ENCODE measurements around the gene NHSL2.

Gene NHSL2

DNA sequence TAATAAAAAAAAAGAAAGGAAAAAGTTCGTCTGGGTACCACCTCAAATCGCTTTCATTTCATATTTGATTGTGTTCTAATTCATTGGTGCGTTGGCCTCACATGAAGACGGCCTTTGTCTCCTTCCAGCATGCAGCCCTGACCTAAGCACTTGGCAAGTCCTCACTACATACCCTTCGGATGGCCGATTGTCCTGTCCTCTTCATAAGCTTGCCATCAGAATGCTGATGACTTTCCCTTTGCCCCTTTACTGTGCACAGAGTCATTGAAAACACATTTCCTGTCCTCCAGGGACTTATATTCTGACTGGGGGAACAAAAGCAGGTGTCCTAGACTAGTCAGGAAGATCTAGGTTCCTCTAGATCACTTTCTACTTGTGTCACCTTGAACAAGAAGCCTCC is 178.1 kb downstream of the NHSL2 start:
- no peaks in the 10 kb centered on the region for H3K4me1 ChIP-seq (ENCODE audit: insufficient read depth, low read length)
- H3K9ac ChIP-seq (ENCODE audit: low read depth, low read length), result no peak overlapping the region
- H3K9me3 ChIP-seq (ENCODE audit: control insufficient read depth, insufficient read depth, low read length), result no peaks in the 10 kb centered on the region
- H3K36me3 ChIP-seq (ENCODE audit: insufficient read depth, low read length), result no peaks in the 10 kb centered on the region

GRCh38 chrX:72089254-72089653 is 178.6 kb downstream of the NHSL2 start:
- no peaks in the 10 kb centered on the region for H3K36me3 ChIP-seq (ENCODE audit: insufficient read depth, low read length)
- no peaks in the 10 kb centered on the region for H3K4me1 ChIP-seq (ENCODE audit: insufficient read depth, low read length)
- no peak overlapping the region for H3K9ac ChIP-seq (ENCODE audit: low read depth, low read length)
- no peaks in the 10 kb centered on the region for H3K9me3 ChIP-seq (ENCODE audit: control insufficient read depth, insufficient read depth, low read length)

DNA sequence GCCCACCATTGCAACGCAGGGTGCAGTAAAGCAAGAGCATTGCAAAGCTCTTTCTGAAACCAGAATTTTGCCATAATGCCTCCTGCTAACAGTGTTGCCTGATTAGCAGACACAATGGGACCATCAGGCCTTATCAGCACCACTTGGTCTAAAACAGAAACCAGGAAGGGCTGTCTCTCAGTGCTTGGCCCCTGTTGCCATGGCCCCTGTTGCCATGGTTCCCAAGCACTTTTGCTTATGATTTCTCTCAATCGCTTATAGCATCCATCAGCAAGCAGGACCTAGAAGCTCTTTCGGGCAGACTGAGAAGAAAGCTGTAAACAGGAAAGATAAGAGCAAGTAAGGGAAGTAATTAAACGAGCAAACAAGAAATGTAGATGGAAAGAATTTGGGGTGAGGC is 184.2 kb downstream of the NHSL2 start:
- no peaks in the 10 kb centered on the region for H3K36me3 ChIP-seq (ENCODE audit: insufficient read depth, low read length)
- H3K4me1 ChIP-seq (ENCODE audit: insufficient read depth, low read length), result peaks cover 18% of the 10 kb centered on the region
- no peak overlapping the region for H3K9ac ChIP-seq (ENCODE audit: low read depth, low read length)
- no peaks in the 10 kb centered on the region for H3K9me3 ChIP-seq (ENCODE audit: control insufficient read depth, insufficient read depth, low read length)

DNA sequence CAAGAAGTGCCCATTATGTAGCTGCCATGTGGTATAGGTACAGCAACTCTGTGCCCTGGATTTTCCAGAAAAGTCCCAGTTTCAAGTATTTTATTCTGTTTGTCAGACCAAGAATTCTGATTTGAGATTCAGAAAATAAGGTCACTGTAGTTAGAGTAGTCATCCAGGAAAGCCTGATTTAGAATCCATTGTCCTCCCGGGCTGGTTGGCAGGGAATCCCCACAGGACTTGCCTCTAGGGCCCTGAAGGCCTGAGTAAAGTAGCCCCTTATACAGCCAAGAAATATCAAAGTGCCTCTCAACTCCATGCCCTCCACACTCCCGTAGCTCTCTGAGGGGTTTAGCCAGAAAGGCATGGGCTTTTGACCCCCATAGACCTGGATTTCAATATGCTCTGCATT is 184.7 kb downstream of the NHSL2 start:
- H3K9ac ChIP-seq (ENCODE audit: low read depth, low read length), result no peak overlapping the region

GRCh38 chrX:72097098-72097497 is 186.5 kb downstream of the NHSL2 start:
- H3K4me1 ChIP-seq (ENCODE audit: insufficient read depth, low read length), result peaks cover 33% of the 10 kb centered on the region
- H3K9ac ChIP-seq (ENCODE audit: low read depth, low read length), result no peak overlapping the region
- H3K9me3 ChIP-seq (ENCODE audit: control insufficient read depth, insufficient read depth, low read length), result no peaks in the 10 kb centered on the region
- H3K36me3 ChIP-seq (ENCODE audit: insufficient read depth, low read length), result no peaks in the 10 kb centered on the region

More for the DNA sequence above, 184.7 kb downstream of the NHSL2 start:
- Histone ChIP-seq H3K9me3 (ENCODE audit: control insufficient read depth, insufficient read depth, low read length) (no peaks in the 10 kb centered on the region), H3K36me3 (ENCODE audit: insufficient read depth, low read length) (no peaks in the 10 kb centered on the region), H3K4me1 (ENCODE audit: insufficient read depth, low read length) (peaks cover 18% of the 10 kb centered on the region)

DNA sequence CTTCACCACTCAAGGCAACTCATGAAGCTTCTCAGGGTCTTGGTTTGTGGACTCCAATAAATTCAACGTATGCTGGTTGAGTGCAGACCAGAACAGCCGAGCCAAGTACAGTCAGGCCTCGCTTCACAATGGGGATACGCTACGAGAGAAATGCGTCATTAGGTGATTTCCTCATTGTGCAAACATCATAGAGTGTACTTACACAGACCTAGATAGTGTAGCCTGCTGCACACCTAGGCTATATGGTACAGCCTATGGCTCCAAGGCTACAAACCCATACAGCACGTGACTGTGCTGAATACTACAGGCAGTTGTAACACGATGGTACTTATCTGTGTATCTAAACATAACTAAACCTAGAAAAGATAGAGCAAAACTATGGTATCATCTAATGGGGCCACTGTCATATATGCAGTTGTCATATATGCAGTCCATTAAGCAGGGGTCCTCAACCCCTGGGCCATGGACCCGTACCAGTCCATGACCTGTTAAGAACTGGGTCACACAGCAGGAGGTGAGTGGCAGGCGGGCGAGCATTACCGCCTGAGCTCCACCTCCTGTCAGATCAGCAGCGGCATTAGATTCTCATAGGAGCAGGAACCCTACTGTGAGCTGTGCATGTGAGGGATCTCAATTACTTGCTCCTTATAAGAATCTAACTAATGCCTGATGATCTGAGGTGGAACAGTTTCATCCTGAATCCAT is 189.6 kb downstream of the NHSL2 start:
- Histone ChIP-seq H3K4me1 (ENCODE audit: insufficient read depth, low read length) (peaks cover 26% of the 10 kb centered on the region), H3K36me3 (ENCODE audit: insufficient read depth, low read length) (no peaks in the 10 kb centered on the region; the same call in 1 of the 2 replicates), H3K9ac (ENCODE audit: low read depth, low read length) (no peak overlapping the region), H3K9me3 (ENCODE audit: control insufficient read depth, insufficient read depth, low read length) (no peaks in the 10 kb centered on the region)

GRCh38 chrX:72100824-72101351 is 190.2 kb downstream of the NHSL2 start:
- Histone ChIP-seq H3K36me3 (ENCODE audit: insufficient read depth, low read length) (no peaks in the 10 kb centered on the region; the same call in 1 of the 2 replicates), H3K9ac (ENCODE audit: low read depth, low read length) (no peak overlapping the region), H3K4me1 (ENCODE audit: insufficient read depth, low read length) (peaks cover 20% of the 10 kb centered on the region), H3K9me3 (ENCODE audit: control insufficient read depth, insufficient read depth, low read length) (no peaks in the 10 kb centered on the region)

- H3K9ac ChIP-seq (ENCODE audit: low read depth, low read length), result no peak overlapping the region
- H3K9me3 ChIP-seq (ENCODE audit: control insufficient read depth, insufficient read depth, low read length), result no peaks in the 10 kb centered on the region
- no peaks in the 10 kb centered on the region; the same call in 1 of the 2 replicates for H3K36me3 ChIP-seq (ENCODE audit: insufficient read depth, low read length)
- peaks cover 22% of the 10 kb centered on the region for H3K4me1 ChIP-seq (ENCODE audit: insufficient read depth, low read length)
These were observed 191.0 kb downstream of the NHSL2 start for GRCh38 chrX:72101597-72102037.

- Histone ChIP-seq H3K36me3 (ENCODE audit: insufficient read depth, low read length) (no peaks in the 10 kb centered on the region; the same call in 1 of the 2 replicates), H3K9ac (ENCODE audit: low read depth, low read length) (no peak overlapping the region), H3K9me3 (ENCODE audit: control insufficient read depth, insufficient read depth, low read length) (no peaks in the 10 kb centered on the region), H3K4me1 (ENCODE audit: insufficient read depth, low read length) (peaks cover 19% of the 10 kb centered on the region)
These were observed 191.5 kb downstream of the NHSL2 start for GRCh38 chrX:72102126-72102525.

DNA sequence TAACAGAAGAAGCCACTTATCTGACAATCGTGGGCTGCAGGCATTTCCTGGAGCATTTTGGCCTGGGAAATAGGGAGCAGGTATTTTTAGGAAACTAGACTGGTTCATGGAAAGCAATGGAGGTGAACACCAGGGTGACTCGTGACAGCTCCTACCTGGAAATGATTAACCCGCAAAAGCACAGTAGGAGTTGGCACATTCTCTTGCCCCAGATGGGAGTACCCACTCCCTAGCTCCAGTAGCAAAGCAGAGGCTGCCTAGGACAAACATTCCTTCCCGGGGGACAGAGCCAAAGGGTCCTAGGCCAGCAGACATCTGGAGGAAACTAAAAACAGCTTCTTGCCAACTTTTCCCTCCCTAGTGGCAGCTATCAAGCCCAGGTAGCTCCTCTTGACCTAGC is 192.1 kb downstream of the NHSL2 start:
- peaks cover 21% of the 10 kb centered on the region for H3K4me1 ChIP-seq (ENCODE audit: insufficient read depth, low read length)
- no peaks in the 10 kb centered on the region for H3K9me3 ChIP-seq (ENCODE audit: control insufficient read depth, insufficient read depth, low read length)

GRCh38 chrX:72105436-72105835 is 194.8 kb downstream of the NHSL2 start:
- H3K4me1 ChIP-seq (ENCODE audit: insufficient read depth, low read length), result peaks cover 29% of the 10 kb centered on the region
- no peak overlapping the region for H3K9ac ChIP-seq (ENCODE audit: low read depth, low read length)
- H3K9me3 ChIP-seq (ENCODE audit: control insufficient read depth, insufficient read depth, low read length), result no peaks in the 10 kb centered on the region
- no peaks in the 10 kb centered on the region; the same call in 1 of the 2 replicates for H3K36me3 ChIP-seq (ENCODE audit: insufficient read depth, low read length)

More for the DNA sequence above, 192.1 kb downstream of the NHSL2 start:
- Histone ChIP-seq H3K36me3 (ENCODE audit: insufficient read depth, low read length) (no peaks in the 10 kb centered on the region; the same call in 1 of the 2 replicates), H3K9ac (ENCODE audit: low read depth, low read length) (no peak overlapping the region)

GRCh38 chrX:72107320-72107719 is 196.7 kb downstream of the NHSL2 start:
- Histone ChIP-seq H3K36me3 (ENCODE audit: insufficient read depth, low read length) (no peaks in the 10 kb centered on the region; the same call in 1 of the 2 replicates), H3K4me1 (ENCODE audit: insufficient read depth, low read length) (peaks cover 14% of the 10 kb centered on the region), H3K9me3 (ENCODE audit: control insufficient read depth, insufficient read depth, low read length) (no peaks in the 10 kb centered on the region), H3K9ac (ENCODE audit: low read depth, low read length) (no peak overlapping the region)

DNA sequence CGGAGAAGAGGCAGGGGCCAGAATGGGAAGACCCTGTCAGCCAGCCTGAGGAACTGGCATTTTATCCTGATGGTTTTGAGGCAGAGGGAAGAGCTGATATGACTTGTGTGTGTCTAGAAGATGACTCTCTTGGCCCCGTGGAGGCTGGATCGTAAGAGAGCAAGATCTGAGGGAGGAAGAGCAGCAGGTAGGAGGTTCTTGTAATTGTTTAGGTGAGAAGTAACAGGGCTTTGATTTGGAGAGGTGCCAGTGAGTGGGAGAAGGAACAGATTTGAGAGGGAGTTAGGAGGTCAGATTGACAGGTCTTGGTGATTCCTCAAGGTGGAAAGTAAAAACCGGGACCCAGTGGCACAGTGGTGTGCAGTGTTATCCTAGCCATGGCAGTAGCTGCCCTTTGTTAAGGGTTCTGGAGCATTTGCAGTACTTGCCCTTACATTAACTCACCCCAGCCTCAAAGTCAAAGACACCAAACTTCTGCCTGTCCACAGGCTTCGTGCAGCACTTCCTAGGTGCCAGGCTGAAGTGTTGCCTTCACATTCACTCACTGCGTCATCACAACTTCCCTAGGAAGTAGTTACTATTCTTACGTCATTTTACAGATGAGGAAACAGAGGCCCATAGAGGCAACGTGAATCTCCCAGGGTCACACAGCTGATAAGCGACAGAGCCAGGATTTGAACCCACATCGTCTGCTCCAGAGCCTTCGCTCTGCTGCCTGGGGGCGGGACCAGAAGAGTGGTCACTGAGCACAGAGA is 197.4 kb downstream of the NHSL2 start:
- H3K36me3 ChIP-seq (ENCODE audit: insufficient read depth, low read length), result no peaks in the 10 kb centered on the region; the same call in 1 of the 2 replicates
- H3K9ac ChIP-seq (ENCODE audit: low read depth, low read length), result no peak overlapping the region
- no peaks in the 10 kb centered on the region for H3K9me3 ChIP-seq (ENCODE audit: control insufficient read depth, insufficient read depth, low read length)
- H3K4me1 ChIP-seq (ENCODE audit: insufficient read depth, low read length), result peaks cover 14% of the 10 kb centered on the region

GRCh38 chrX:72108666-72109065 is 198.0 kb downstream of the NHSL2 start:
- H3K9ac ChIP-seq (ENCODE audit: low read depth, low read length), result no peak overlapping the region
- no peaks in the 10 kb centered on the region; the same call in 1 of the 2 replicates for H3K36me3 ChIP-seq (ENCODE audit: insufficient read depth, low read length)
- no peaks in the 10 kb centered on the region for H3K9me3 ChIP-seq (ENCODE audit: control insufficient read depth, insufficient read depth, low read length)
- H3K4me1 ChIP-seq (ENCODE audit: insufficient read depth, low read length), result peaks cover 15% of the 10 kb centered on the region
